Fibroblast of skin of back (primary cell): ENCODE data around the gene UQCRC2. TPM values are rescaled to one million over a fixed set of nuclear protein-coding genes. Genes with fewer than 3 reads are reported as not detected.
A peak's percentile ranks its signal among the peaks of the same experiment; 100 is the strongest.
"Not testable (repeated sequence)": the region's sequence is repeated elsewhere in the genome, so short reads cannot be mapped to it uniquely, and the experiment has no call there.

Source experiments
- DNase-seq: peaks from one replicate; pipeline ENCODE4 v3.0.0-alpha.2; 2013
- polyA plus RNA-seq, 2 experiments: library from polyadenylated mRNA; unstranded; fragments of 120-200 nt; gene quantifications; one replicate each; pipeline ENCODE4 v1.2.1, GENCODE V29; 2013; ENCODE audit not compliant: insufficient read length in 2 of 2

UQCRC2 gene
- polyA plus RNA-seq (2013, experiment 1 of 2; ENCODE audit: insufficient read length), result 135 TPM
- 162 TPM for polyA plus RNA-seq (2013, experiment 2 of 2; ENCODE audit: insufficient read length)

DNA sequence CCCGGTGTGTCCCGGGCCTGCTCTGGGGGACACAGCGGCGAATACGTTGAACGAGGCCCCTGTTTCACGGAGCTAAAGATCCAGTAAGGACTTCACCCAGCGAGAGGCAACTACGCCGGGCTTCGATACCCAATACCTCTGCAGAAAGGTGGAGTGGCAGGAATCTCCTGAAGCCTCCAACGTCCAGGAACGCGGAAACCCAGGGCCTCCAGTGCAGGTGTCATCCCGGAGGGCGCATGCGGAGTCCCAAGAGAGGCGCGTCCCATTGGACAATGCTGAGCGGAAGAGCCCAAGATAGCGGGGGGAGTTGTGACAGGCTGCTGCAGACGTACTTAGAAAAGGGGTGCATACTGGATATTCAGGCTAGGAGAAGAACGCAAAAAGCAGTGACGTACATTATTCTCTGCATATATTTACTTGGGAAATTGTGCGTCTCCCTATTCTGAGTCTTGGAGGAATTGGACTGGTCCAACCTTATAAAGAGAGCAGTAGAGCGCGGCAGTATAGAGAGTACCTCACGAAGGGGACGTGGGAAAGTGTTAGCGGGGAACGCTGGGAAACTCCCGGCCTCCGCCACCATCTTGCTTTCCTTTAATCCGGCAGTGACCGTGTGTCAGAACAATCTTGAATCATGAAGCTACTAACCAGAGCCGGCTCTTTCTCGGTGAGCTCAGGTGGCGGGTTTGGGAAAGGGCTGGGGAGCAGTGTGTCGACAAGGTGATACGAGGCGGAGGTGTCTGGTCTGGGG lies at the start of gene UQCRC2:
Gene UQCRC2 (plus strand): TSS at position 569 of the 748 bp plus-strand sequence. CDS start 63 bp downstream, at position 632.
- DNase-seq, result peak; percentile 93

DNA sequence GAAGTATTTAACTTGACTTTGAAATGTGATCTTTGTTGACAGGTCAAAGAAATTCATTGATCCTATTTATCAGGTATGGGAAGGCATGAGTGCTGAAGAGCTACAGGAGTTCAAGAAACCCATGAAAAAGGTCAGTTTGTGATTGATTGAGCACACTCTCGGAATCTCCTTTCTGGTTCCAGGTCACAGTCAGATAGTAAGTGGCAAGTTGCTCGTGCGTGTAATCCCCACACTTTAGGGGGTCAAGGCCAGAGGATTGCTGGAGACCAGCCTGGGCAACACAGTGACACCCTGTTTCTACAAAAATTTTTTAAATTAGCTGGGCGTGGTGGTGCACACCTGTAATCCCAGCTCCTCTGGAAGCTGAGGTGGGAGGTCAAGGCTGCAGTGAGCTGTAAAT lies 20.5 kb upstream of the UQCRC2 start:
- not testable (repeated sequence) for DNase-seq

DNA sequence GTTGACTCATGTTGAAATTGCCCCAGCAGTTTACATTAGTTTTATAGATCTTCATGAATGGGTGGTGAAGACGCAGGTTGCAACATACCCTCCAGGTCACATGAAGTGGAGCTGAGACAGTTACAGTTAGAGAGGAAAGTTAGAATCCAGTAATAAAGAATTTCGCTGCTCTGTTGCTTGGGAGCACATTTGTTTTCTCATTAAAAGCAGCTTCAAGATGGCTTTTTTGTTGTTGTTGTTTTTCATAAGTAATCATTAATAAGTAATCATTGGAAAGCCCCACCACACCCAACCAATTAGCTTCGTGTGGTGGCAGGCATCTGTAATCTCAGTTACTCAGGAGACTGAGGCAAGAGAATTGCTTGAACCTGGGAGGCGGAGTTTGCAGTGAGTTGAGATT lies 19.8 kb upstream of the UQCRC2 start:
- not testable (repeated sequence) for DNase-seq

DNA sequence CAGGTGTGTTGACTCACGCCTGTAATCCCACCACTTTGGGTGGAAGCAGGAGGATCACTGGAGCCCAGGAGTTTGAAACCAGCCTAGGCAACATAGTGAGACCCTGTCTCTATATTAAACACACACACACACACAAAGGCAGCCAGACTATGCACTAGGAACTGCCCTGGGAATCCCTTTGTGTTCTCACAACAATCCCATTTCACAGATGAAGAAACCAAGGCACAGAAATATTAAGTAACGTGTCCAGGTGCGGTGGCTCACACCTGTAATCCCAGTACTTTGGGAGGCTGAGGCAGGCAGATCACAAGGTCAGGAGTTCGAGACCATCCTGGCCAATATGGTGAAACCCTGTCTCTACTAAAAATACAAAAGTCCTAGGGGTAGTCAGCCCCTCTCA lies 19.4 kb upstream of the UQCRC2 start:
- not testable (repeated sequence) for DNase-seq

DNA sequence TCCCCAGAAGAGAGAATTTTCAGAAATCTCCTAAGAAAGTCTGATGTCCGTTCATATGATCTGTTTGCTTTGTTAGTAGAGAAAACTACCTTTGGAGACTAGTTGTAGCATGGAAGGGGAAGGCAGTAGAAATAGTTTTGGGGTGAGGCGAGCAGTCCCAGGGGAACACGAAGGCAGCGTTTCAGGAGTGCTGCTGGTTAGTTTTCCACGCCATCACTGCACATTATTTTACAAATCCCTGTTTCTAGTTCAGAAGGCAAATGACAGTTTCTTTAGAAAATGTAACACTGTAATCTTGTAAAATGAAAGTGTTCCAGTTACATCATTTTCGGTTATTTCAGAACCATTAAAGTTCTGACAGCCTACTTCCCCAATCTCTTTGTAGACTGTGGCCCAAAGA lies 16.9 kb upstream of the UQCRC2 start:
- peak; percentile 13 for DNase-seq

DNA sequence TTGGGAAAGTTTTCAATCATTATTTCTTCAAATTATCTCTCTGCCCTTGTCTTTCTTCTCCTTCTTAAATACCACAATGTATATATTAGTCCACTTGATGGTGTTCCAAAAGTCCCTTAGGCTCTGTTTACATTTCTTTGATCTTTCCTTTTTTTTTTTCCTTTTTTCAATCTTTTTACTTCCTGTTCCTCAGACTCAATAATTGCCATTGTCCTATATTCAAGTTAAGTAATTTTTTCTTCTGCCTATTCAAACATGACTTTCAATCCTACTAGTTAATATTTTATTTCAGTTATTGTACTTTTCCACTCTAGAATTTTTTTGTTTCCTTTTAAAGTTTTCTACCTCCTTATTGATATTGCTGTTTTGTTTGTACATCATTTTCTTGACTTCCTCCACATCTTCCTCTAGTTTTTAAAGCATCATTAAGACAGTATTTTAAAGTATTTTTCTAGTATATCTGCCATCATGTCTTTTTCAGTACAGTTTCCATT lies 15.8 kb upstream of the UQCRC2 start:
- DNase-seq, result no peak

DNA sequence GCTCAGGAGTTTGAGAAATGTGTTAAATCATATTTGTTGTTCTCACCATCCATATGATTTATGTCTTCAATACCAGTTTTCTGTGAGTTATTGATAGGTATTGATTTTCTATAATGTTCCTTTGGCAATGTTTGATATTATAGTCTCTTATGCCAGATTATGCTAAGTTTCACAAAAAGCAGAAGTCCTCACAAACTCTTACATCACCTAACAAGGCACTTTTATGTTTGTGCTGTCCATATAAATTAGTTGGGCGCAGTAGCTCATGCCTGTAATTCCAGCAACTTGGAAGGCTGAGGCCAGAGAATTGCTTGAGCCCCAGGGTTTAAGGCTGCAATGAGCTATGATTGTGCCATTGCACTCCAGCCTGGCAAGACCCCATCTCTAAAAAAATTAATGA lies 12.6 kb upstream of the UQCRC2 start:
- no peak for DNase-seq

DNA sequence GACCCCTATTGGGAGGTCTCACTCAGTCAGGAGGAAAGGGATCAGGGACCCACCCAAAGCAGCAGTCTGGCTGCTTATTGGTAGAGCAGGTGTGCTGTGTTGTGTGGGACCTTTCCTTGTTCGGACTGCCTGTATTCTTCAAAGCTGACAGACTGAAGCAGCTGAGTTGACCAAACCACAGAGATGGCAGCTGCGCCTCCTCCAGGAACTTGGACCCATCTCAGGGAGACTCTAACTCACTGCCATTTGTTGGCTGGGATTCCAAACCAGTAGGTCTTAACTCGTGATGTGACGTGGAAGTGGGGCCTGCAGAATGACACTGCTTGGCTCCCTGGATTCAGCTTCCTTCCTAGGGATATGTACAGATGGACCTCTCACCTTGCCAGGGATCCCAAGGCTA lies 9.6 kb upstream of the UQCRC2 start:
- no peak for DNase-seq

DNA sequence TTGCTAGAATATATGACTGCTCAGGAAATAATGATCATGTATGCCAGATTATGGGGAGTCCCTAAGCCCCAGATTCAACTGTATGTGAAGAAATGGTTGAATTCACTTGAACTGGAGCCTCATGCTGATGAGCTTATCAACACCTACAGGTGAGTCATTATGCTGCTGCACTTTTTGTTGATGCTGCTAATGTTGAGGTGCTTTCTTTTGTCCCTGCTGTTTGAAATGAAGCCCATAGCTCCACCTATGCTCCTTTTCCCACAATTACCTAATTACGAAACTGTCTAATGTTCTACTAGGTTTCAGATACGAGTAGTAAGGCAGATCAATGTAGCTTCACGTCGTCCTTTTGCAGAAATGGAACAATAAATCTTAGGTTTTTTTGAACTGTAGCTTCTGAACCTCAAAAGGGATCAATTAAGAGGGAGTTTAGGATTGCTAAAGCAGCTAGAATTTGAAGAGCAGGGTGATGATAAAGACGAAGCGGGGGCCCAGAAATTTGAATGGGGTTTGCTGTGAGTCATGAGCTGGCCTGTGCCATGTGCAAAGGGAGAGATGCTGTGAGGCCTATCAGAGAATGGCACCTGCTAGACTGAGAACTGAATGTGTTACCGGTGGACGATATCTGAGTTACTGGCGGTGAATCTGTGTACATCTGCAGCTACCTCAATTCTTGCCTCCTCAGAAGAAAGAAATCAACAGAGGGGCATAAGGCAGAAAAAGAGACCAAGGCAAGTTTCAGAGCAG lies 6.1 kb upstream of the UQCRC2 start:
- DNase-seq, result no peak

DNA sequence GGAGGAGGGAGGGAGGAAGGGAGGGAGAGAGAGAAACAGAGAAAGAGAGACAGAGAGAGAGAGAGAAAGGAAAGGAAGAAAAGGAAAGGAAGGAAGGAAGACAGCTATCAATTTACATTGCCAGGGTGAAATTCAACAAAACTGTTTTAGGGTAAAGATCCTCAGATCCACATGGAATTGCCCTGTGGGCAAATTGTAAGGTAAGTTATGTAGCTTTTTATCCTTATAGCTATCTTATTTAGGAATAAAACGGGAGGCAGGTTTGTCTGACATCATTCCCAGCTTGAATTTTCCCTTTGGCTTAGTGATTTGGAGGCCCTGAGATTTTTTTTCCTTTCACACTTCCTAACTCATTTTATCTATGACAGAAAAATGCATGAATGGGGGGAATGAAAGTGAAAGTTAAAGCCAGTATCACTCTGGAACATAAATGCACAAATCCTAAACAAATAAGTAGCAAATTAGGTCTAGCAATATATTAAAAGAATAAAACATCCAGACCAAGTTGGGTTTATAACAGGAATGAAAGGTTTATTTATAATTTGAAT lies 3.4 kb upstream of the UQCRC2 start:
- no peak for DNase-seq

DNA sequence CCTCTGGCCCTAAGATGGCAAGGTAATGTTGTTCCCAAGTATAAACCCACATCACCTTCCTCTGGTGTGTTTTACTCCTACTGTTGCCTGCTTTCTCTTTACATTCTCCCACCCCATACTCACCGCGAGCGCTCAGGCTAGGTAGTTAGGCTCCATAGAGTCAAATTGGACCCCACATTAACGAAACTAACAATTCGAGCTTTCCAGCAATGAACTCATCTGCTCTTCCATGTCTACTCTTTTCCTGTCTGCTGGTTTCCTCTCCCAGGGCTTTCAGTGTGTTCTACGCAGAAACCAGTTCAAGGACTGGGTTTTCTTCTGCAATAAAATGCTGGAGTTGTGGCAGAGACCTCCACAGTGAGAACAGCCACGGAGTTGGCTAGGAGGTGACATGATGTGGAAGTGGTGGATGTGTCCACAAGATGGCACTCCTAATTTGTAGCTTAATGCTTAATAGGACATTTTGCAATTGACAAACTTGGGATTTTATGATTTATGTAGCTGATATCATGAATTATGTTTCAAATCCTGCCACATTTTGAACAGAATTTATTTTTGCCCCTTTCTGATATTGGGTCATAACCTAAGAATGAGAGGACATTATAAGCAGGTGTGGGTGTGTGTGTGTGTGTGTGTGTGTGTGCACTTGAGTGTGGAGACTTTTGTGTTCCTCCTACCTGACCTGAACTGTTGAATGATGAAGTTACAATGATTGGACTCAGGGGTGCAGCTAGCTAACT lies 2.2 kb upstream of the UQCRC2 start:
- DNase-seq, result peak; percentile 26

DNA sequence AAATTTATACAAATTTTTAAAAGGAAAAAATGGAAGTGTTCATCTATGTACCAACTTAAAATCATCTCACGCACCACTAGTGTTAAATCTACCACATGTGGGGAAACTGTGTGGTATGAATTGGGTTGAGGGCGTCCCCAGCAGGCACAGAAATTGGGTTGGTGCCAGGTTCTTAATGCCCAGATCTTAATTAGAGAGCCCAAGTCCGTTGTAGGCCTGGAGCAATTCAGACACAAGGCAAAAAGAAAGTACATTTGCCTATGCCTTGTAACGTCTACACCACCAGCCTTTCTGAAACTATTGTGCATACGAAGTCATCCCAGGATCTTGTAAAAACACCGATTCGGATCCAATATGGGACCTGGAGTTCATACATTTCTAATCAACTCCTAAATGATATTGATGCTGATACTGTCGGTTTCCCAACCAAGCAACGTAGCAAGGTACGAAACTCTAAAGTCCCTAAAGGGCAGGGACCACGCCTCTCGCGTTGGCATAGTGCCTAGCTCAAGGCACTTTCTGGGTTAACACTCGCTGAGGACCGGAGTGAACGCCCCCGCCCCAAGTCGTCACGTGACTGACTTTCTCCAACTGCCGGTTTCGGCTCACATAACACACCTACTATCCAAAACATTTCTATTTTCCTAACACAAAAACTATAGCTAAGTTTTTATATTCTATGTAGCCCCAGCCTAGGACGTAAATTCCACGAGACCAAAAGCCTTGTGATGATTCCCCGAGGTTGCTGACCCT lies 945 bp upstream of the UQCRC2 start:
- DNase-seq, result peak; percentile 71

DNA sequence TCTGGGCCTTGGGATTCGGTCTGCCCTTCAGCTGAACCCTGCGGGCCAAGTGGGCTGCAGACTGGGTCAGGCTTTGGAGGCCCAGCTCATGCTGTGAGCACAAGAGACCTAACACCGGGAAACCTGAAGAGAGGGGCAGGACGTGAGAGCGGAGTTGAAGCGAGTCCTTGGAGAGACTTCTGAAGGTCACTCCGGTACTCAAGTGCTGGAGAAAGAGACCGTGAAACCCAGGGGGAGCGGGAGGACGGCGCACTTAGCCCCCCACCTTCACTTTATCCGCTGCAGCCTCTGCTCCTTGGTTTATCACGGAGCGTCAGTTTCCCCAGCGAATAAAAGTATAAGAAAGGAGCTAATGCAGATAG lies 361 bp downstream of the UQCRC2 start:
- no peak for DNase-seq

DNA sequence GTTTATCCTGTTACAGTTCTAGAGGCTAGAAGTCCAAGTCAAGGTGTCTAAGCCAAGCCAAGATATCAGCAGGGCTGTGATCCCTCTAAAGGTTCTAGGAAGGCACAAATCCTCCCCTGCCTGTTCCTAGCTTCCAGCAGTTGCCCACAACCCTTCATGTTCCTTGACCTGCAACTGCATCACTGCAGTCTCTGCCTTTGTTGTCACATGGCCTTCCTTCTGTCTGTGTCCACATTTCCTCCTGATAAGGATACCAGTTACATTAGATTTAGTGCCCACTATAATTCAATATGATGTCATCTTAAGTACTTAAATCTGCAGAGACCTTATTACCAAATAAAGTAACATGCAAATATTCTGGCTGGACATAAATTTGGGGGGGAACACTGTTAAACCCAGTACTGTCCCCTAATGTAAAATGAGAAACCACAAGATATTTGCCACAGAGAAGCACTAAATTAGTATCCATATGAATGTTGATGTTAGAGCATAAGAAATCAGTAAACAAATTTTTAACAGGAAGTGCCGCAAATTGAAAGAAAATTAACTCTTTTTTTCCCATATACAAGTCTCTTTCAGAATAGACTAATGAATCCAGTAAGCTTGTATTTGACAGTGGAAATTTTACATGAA lies 4.7 kb downstream of the UQCRC2 start:
- DNase-seq, result no peak

DNA sequence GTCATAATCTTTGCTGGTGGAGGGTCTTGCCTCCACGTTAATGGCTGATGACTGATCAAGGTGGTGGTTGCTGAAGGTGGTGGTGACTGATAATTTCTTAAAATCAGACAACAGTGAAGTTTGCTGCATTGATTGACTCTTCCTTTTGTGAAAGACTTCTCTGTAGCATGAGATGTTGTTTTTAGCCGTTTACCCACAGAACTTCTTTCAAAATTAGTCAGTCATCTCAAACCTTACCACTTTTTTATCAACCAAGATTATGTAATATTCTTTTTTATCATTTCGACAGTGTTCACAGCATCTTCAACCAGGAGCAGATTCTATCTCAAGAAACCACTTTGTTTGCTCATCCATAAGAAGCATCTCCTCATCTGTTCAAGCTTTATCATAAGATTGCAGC lies 5.9 kb downstream of the UQCRC2 start:
- DNase-seq, result no peak

DNA sequence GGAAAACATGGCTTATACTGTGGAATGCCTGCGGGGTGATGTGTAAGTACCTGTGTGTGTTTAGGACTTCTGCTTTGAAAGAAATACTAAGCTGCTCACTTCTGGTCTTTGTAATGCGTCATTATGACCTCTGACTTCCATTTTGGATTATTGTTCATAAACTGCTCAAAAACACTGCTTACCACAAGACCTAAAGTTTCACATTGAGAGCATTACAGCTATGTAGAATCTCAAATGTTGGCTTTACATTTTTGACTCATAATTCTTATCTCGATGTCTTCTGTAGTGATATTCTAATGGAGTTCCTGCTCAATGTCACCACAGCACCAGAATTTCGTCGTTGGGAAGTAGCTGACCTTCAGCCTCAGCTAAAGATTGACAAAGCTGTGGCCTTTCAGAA lies 9.3 kb downstream of the UQCRC2 start:
- no peak for DNase-seq

DNA sequence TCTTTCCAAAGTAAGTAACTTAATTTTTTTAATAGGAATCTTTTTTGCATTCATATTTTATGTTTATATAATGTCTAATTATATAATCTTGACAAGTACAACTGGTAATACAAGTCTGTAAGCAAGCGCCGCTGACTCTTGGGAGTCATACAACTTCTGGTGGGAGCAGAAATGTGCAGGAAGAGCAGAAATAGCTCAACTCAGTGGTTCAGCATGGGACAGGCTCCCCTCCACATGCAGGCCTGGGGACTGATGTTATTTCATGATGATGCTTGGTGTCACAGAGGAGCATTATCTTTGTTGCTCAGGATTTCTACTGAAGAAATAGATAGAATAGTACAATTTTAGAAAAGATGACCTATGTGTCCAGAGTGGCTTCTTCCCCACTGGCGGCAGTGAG lies 10.7 kb downstream of the UQCRC2 start:
- DNase-seq, result no peak

DNA sequence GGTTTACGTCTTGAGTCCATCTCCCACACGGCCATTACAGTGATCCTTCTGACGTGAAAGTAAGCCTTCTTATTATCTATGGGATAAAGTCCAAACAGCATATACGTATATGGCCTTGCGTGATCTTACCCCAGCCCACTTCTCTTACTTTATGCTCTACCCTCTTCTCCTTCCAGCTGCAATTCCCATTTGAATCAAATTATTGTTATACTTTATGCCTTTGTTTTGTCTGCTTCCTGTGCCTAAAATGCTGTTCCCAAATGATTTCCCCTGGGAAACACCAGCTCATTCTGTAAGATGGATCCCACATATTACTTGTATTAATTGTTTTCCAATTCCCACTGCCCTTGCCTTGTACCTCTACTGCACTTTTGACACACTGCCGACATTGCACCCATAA lies 11.2 kb downstream of the UQCRC2 start:
- DNase-seq, result no peak

DNA sequence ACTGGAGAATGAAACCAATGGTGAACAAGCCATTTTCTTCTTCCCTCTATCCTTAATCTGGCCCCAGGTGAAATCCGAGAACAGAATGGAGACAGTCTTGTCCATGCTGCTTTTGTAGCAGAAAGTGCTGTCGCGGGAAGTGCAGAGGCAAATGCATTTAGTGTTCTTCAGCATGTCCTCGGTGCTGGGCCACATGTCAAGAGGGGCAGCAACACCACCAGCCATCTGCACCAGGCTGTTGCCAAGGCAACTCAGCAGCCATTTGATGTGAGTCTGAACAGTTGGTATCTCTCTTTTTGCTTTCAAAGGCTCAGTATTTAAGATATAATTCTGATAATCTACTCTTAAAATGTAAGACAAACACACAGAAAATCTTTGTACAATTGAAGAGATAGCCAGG lies 18.7 kb downstream of the UQCRC2 start:
- DNase-seq, result no peak

DNA sequence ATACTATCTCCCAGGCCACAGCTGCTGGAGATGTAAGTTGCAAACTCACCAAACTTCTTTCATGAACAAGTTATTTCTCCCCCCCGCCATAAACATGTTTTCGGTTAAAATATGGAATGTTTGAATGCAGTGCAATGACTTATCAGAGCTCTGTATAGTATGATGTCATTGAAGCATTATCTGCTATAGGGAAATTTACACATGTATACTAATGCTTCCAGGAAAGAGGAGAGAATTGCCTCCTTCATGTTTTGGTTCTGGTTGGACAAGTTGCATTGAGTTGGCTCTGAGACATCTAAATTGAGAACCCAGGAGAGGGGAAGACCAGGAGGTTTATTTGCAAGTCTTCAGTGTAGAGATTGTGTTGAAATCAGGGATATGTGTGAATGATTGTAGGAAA lies 20.8 kb downstream of the UQCRC2 start:
- DNase-seq, result no peak

DNA sequence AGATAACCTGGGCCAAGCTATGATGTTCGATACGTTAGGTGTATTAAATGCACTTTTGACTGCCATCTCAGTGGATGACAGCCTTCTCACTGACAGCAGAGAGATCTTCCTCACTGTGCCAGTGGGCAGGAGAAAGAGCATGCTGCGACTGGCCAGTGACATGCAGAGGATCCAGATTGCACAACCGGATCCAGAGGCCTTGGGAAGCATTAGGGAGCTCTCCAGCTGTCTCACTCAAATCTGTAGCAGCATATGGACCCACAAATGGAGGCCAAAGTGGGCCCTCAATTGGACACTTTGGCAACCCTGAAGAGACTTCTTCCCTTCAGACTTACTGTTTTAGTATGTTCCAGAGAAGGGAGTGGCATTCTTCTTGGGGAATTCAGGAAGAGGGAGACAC lies 26.9 kb downstream of the UQCRC2 start:
- DNase-seq, result no peak

DNA sequence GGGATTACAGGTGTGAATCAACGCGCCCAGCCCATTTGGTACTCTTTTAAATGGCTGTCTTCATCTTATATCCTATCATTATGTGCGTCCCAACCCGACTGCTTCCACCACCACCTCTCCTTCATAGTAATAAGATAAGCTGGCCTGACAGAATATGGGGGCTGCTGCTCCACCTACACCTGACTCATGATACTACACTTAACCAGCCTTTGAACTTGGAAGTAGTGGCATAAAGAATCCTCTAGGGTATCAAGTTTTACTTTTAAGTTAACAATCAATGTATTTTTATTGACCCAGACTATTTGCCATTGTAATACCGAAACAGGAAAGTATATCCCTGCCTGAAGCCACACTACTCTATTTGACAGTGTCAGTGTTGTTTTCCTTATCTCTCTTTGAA lies 28.9 kb downstream of the UQCRC2 start:
- no peak for DNase-seq
